ENCODE data around the gene OTOGL.
A peak's percentile ranks its signal among the peaks of the same experiment; 100 is the strongest.

DNA sequence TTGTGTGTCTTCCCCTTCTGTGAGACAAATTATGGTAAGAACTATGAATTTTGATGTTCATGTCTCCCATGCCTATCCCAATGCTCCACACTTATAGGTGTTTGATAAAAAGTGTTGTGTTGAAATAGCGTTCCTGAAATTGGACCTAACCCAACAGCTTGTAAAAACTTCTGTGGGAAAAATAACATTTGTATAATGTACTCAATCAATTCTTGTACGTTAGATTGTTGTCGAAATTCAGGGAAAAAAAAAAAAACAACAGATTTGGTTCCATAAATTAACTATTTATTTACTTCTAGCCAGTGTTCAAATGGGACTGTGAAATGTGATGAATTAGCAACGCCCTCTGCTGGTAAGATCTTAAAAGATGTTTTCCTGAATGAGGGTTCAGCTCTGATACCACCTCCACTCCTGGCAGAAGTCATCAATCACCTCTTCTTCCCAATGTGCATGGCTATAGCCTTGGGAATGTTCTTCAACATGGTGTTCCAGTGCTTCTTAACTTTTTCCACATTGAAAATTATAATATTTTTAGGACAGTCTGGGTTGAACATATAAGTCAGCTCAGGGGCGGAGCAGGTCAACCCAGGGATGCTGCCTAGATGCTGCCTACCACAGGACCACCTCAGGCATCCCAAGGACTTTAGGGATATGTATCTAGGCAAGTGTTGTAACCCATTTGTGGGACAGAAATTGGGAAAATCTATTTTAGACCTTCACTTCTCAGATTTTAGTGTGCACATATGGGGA lies 170.6 kb downstream of the OTOGL start:
- TF ChIP-seq, protein P1, sequence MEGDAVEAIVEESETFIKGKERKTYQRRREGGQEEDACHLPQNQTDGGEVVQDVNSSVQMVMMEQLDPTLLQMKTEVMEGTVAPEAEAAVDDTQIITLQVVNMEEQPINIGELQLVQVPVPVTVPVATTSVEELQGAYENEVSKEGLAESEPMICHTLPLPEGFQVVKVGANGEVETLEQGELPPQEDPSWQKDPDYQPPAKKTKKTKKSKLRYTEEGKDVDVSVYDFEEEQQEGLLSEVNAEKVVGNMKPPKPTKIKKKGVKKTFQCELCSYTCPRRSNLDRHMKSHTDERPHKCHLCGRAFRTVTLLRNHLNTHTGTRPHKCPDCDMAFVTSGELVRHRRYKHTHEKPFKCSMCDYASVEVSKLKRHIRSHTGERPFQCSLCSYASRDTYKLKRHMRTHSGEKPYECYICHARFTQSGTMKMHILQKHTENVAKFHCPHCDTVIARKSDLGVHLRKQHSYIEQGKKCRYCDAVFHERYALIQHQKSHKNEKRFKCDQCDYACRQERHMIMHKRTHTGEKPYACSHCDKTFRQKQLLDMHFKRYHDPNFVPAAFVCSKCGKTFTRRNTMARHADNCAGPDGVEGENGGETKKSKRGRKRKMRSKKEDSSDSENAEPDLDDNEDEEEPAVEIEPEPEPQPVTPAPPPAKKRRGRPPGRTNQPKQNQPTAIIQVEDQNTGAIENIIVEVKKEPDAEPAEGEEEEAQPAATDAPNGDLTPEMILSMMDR (IDR thresholded peaks at IDR 0.05; ENCODE audit: low read length): peak; percentile 71
- TF ChIP-seq EZH2 (optimal IDR thresholded peaks at IDR 0.05; ENCODE audit: low read depth, low read length): no peak
- TF ChIP-seq EZH2phosphoT487 (IDR thresholded peaks at IDR 0.05; ENCODE audit: low read length): no peak

Data from MM.1S (cell line).